GM21390 (cell line): ENCODE measurements around the gene ERF.

Source experiments
- ATAC-seq: cut with Tn5 transposase; IDR thresholded peaks from one replicate; pipeline ENCODE4 v1.9.1; 2021; ENCODE audit not compliant: unreplicated experiment

ERF gene

DNA sequence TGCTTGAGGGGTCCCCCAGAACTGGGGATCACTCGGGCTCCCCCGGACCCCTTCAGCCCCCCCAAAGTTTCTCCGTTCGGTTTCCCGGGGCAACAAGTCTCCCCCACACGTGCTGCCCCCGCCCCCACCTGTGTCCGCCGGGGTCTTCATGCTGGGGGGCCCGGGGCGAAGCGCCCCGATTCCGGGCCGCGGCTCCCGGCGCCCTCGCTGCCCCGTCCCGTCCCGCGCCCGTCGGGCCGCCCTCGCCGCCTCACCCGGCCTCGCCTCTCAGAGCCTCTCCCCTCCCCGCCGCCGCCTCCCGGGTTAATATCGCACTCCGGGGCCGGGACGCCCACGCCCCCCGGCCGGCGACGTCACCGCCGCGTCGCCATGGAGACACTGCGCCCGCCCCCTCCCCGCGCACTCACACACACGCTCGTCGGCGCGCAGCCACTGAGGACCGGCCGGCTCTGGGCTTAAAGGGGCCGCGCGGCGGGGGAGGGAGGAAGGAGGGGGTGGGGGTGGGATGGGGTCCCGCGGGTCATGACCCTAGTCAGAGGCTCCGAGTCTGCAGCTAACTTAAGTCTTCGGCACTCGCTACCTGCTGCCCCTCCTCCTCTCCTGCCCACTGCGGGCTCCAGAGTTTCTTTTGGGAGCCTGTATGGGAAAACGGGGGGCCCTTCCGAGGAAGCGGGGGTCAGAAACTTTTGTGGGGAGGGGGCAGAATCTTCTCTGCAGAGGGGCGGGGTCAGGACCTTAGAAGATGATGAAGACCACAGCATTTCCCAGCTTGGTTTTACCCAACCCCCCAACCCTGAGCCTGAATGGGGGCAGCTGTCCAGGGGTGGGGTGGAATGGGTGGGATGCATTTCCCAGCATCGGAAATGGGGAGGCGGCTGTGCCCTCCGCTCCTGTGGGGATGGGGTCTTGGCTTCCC, at the start of gene ERF:
Gene ERF, minus strand, starts transcription at position 279 of the 916 bp plus-strand sequence. Its CDS starts 129 bp downstream, at position 150.
- peak; percentile 60 for ATAC-seq

DNA sequence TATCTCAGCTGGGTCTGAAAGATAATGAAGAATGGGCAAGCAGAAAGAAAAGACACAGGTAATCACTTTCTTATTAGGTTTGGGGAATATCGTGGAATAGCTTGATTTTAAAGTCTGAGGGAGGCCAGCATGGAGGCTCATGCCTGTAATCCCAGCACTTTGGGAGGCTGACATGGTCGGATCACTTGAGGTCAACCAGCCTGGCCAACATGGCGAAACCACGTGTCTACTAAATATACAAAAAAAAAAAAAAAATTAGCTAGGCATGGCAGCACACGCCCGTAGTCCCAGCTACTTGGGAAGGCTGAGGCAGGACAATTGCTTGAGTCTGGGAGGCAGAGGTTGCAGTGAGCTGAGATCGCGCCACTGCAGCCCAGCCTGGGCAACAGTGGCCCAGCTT, 48.9 kb upstream of the ERF start:
- ATAC-seq = no peak

DNA sequence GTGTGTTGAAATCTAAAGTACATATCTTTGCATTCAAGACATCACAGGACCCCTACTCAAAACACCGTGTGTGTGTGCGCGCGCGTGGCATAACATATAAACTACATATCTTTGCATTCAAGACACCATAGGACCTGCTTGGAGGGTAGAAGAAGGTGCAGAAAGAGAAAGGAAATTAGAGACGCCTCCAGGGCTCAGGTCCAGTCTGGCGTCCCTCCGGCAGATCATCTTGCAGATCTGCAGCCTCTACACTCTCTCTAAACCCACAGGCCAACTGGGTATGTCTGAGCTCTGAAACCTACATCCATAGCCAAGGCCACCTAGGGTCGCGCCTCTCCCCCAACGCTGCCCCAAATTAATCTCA, 48.2 kb upstream of the ERF start:
- no peak for ATAC-seq

DNA sequence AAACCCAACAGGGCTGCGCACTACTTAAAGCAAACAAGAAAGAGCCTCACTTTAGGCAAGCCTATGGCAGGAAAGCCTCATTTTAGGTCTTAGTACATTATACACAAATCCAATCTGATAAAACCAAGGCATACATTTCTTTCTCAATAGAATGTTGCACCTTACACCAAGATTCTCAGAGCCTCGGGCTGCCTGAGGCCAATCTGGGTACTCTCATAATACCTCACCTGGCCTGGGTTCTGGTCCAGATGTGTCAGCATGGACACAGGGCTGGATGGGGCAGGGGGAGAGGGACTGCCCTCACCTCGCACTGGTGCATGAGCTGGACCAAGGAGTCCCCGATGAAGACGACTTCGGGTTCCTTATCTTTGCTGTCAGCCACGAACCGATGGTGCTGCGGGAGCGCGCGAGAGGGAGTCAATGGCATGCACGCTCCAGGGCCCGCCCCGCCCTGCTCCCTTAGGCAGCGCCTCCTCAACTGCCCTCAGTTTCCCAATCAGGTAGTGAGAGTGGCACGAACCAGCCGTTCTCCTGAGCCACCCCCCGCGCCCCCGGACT, 46.8 kb upstream of the ERF start, which contains the start of gene PRR19:
Gene PRR19, plus strand, starts transcription at position 487 of the 558 bp plus-strand sequence. CDS start 7,453 bp downstream, outside the sequence.
- ATAC-seq = no peak

DNA sequence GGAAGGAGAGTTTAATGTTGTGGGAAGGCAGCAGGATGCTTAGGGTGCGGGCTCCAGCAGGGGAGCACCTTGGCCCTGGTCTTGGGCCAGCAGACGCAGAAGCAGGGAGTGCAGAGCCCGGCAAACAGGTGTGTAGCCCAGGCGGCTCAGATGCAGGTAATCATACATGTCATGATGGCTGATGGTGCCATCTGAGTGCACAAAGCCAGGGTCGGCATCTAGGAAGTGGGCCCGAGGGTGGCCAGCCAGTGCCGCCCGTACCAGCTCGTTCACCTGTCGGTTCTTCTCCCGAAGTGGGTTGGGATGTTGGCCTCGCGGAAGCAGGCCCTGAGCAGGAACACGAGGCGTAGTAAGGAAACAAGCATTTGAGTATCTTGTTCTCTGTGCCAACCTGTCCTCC, 42.1 kb upstream of the ERF start:
- ATAC-seq = no peak

DNA sequence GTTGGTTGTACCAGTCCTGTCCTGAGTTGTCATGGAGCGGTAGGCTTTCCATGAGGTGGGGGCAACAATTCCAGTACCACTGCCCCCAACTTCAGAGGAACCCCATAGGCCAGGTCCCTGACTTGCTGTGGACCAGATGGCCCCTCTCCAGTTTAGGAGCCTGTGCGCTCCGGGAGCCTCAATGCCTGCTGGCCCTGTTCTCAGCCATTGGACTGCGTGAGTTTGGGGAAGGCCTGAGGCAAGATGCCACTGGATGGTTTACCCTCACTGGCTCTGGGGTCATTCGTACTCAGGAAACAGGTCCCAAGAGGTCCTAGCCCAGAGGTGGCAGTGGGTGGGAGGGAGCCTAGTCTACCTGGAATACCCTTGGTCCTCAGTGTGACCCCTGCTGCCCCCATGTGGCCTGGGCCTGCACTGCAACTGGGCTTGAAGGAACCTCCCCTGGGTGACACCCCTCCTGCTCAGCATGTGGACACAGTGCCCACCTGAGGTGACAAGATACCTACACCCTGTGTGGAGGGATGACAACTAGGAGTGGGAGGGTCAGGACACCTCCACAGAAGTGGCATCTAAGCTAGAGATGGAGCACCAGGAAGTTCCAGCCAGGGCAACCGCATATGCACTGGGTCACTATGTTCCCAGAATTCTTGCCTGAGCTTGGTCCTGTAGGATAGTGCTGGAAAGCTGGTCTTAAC, 41.0 kb upstream of the ERF start:
- ATAC-seq = no peak

DNA sequence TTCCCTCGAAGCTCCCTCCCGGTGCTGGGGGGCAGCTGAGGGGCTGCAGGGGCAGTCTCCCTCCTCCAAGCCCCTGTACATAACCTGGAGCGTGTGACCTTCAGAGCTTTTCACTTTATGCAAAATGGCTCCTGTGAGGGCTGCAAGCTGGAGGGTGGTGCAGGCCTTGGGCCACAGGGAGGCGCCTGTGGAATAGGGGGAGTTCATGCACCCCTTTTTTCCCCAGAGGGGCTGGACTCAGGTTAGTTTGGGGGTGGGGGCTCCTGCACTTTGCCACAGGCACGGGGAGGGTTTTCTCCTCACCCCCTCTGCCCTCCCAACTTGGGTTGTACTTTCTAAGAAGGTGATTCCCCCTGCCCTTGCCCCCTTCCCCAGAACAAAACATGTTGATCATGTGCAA, 40.4 kb upstream of the ERF start:
- ATAC-seq = no peak

DNA sequence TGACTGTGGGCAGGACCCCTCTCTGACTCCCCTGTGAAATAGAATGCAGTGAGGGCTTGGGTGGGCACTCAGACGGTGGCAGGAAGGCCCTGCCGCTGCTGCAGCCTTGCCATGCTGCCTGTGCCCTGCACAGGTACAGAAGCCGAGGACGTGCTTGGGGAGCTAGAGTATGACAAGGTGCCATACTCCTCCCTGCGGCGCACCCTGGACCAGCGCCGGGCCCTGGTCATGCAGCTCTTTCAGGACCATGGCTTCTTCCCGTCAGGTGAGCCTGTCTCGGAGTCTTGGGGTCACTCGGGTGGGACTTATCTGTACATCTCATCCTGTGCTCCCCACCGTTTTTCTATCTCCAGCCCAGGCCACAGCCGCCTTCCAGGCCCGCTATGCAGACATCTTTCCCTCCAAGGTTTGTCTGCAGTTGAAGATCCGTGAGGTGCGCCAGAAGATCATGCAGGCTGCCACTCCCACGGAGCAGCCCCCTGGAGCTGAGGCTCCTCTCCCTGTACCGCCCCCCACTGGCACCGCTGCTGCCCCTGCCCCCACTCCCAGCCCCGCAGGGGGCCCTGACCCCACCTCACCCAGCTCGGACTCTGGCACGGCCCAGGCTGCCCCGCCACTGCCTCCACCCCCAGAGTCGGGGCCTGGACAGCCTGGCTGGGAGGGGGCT, 39.7 kb upstream of the ERF start:
- no peak for ATAC-seq

DNA sequence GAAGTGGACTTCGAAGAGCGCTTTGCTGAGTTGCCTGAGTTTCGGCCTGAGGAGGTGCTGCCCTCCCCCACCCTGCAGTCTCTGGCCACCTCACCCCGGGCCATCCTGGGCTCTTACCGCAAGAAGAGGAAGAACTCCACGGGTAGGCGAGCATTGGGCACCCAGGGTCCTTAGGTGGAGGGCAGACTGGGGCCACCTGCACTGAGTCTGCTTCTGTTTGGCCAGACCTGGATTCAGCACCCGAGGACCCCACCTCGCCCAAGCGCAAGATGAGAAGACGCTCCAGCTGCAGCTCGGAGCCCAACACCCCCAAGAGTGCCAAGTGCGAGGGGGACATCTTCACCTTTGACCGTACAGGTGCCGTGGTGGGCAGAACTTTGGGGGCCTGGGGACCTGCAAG, 39.0 kb upstream of the ERF start:
- no peak for ATAC-seq

DNA sequence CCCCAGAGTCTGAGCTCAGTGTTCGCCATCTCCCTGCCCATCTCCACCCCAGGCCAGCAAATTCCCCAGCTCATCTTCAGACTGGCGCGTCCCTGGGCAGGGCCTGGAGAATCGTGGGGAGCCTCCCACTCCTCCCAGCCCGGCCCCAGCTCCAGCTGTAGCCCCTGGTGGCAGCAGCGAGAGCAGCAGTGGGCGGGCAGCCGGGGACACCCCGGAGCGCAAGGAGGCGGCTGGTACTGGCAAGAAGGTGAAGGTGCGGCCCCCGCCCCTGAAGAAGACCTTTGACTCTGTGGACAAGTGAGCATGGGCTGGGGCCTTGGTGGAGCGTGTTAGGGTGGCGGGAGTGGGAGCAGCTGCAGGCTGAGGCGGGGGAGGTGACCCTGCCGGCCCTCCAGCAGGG, 38.6 kb upstream of the ERF start:
- ATAC-seq = no peak

DNA sequence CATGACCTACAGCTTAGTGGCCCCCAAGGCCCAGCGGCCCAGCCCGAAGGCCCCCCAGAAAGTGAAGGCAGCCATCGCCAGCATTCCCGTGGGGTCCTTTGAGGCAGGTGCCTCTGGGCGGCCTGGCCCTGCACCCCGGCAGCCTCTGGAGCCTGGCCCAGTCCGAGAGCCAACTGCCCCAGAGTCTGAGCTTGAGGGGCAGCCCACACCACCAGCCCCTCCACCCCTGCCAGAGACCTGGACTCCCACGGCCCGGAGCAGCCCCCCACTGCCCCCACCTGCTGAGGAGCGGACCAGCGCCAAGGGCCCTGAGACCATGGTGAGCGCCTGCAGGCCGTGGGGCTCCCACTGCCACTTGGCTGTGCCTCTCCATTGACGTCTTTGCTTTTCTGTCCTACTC, 38.0 kb upstream of the ERF start:
- ATAC-seq = no peak

DNA sequence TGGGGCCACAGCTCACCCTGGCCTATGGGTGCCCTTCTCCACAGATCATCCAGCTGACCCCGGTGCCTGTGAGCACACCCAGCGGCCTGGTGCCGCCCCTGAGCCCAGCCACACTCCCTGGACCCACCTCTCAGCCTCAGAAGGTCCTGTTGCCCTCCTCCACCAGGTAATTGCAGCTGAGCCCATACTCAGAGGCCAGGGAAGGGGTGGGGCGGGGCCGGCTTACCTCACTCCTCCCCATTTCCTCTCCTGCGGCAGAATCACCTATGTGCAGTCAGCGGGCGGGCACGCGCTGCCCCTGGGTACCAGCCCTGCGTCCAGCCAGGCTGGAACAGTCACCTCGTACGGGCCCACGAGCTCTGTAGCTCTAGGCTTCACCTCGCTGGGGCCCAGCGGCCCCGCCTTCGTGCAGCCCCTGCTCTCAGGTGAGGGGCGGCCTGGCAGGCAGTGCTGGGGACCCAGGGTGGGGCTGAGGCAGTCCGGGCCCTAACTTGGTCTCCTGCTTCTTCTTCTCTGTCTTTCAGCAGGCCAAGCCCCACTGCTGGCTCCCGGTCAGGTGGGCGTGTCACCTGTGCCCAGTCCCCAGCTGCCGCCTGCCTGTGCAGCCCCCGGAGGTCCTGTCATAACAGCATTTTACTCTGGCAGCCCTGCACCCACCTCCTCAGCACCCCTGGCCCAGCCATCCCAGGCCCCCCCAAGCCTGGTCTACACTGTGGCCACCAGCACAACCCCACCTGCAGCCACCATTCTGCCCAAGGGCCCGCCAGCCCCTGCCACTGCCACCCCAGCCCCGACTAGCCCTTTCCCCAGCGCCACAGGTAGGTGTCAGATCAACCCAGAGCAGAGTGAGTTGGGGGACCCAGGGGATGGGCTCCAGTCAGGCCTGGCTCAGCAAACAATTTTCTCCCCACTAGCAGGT, 37.4 kb upstream of the ERF start:
- no peak for ATAC-seq

DNA sequence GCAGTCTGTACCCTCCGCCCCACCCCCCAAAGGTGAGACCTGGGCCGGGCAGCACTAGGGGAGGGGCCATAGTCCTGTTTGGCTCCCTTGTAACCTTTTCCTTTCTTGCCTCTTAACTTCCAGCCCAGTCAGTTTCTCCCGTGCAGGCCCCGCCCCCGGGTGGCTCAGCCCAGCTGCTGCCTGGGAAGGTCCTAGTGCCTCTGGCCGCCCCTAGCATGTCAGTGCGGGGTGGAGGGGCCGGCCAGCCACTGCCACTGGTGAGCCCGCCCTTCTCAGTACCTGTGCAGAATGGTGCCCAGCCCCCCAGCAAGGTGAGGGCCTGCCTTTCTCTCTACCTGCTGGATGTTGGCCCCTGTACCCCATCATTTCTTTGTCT, 36.5 kb upstream of the ERF start:
- no peak for ATAC-seq

DNA sequence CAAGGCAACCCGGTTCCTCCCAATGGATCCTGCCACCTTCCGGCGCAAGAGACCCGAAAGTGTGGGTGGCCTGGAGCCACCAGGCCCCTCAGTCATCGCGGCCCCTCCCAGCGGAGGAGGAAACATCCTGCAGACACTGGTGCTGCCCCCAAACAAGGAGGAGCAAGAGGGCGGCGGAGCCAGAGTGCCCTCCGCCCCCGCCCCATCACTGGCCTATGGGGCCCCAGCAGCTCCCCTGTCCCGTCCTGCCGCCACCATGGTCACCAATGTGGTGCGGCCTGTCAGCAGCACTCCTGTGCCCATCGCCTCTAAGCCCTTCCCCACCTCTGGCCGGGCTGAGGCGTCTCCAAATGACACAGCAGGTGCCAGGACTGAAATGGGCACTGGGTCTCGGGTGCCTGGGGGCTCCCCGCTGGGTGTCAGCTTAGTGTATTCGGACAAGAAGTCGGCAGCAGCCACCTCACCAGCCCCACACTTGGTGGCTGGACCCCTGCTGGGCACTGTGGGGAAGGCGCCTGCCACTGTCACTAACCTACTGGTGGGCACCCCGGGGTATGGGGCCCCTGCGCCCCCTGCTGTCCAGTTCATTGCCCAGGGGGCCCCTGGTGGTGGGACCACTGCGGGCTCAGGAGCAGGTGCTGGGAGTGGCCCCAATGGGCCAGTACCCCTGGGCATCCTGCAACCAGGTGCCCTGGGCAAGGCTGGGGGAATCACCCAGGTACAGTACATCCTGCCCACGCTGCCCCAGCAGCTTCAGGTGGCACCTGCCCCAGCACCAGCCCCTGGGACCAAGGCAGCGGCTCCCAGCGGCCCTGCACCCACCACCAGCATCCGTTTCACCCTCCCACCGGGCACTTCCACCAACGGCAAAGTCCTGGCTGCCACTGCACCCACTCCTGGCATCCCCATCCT, 35.9 kb upstream of the ERF start:
- no peak for ATAC-seq

DNA sequence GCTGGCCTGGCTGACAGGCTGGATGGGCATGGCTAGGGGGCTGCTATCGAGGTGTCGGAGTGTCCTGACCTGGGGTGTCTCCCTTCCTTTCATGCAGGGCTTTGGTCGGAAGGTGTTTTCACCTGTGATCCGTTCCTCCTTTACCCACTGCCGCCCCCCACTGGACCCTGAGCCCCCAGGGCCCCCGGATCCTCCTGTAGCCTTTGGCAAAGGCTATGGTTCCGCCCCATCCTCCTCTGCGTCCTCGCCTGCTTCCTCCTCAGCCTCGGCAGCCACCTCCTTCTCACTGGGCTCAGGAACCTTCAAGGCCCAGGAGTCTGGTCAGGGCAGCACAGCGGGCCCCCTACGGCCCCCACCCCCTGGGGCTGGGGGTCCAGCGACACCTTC, 35.2 kb upstream of the ERF start:
- ATAC-seq = no peak

DNA sequence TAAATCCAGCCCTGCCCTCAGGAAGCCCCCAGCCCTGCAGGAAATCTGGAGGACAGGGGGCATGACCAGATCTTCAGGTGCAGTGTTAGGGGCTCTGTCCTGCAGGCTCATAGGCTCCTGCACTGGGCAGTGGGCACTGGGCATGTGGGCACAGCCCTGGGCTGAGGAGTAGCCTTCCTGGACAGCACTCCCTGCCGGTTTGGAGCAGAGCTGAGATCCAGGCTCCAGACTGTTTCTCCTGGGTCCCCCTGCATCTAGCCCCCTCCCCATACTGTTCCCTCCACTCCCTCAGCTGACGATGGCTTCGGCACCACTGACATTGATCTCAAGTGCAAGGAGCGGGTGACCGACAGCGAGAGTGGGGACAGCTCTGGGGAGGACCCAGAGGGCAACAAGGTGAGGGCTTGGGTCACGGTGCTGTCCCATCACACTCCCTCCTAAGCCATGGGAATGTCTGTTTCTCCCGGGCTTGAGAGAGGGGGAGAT, 34.7 kb upstream of the ERF start:
- no peak for ATAC-seq

DNA sequence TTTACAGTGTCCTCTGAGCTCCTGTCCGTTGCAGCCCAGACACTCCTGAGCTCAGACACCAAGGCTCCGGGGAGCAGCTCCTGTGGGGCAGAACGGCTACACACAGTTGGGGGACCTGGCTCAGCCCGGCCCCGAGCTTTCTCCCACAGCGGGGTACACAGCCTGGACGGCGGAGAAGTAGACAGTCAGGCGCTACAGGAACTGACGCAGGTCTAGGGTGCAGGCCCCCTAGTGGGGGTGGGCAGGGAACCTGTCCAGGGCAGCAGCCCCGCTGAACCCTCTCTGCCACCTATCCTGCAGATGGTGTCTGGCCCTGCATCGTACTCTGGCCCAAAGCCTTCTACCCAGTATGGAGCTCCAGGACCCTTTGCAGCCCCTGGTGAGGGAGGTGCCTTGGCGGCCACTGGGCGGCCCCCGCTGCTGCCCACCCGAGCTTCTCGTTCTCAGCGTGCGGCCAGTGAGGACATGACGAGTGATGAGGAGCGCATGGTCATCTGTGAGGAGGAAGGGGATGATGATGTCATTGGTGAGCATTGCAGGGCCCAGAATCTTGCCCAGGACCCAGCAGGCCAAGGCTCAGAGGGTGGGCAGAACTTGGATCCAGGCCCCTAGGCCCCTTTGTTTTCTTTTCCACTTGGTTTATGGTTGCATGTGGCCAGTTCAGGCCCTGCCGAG, 34.1 kb upstream of the ERF start:
- no peak for ATAC-seq

DNA sequence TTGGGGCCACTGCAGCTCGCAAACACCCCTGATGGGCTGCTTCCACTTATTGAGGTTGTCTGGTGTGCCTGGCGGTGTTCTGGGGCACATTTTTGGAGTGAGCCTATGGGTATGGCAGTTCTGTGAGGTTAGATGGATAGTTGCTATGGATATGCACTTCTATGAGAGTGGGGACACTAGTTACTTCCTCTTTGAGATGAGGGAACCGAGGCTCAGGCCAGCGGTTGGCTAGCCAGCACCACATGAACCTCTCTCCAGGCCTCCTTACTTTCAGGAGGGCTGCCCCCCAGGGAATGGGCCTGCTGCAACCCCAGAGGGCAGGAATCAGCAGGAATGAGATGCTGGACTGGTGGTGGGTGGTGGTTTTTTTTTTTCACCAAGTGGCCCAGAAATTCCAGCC, 33.5 kb upstream of the ERF start:
- ATAC-seq = no peak

DNA sequence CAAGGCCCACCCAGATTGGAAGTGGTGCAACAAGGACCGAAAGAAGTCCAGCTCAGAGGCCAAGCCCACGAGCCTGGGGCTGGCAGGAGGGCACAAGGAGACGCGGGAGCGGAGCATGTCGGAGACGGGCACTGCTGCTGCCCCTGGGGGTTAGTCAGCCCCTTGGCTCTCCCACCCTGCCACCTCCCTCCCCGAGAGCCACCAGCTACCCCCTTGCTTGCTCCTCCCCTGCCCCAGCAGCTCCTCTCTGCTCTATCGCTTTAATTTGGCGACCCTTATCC, 32.8 kb upstream of the ERF start:
- ATAC-seq = no peak
